OCI-M2 (cell line): Measurements from ENCODE around the gene APOO.
A peak's percentile ranks its signal among the peaks of the same experiment; 100 is the strongest.

Source experiments
- DNase-seq: peaks from one replicate; lab custom pipeline; 2025; ENCODE audit not compliant: unreplicated experiment; lab: John Stamatoyannopoulos, UW

APOO gene

DNA sequence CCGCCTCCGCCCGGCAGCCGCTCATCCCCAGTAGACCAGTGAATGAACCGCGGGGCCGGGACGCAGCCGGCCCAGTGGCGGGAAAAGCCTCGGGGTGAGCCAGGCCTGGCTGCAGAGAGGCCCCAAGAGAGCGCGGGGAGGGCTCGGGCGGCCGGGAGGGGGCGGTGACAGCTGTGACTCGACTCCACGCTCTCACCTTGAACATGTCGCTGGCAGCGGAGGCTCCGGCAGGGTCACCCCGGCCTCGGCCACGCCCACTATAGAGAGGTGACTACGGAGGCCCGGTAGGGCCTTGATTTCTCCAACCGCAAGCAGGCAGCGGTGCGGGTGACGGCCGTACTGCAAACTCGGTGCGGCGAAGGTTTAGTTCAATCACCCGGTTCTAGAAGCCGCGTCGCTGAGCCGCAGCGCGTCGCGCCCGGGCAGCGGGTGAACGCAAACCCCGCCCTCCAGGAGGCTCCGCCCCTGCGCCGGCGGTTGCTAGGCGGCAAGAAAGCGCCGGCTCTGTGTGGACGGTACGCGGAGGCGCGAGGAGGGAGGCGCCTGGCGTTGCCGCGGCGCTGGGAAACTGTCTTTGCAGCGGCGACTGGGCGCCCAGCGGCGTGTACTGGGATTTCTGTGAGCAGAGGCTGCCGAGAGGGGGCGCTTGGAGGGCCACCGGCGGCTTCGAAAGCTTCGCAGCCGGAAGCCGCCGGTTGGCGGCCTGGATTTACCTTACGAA lies at the start of gene APOO, which contains the start of gene CXorf58:
Gene APOO (minus strand): TSS at position 441 of the 721 bp plus-strand sequence. CDS start 236 bp downstream, at position 205.
Gene CXorf58 (plus strand): TSS at position 509 of the 721 bp plus-strand sequence. CDS start 2,297 bp downstream, outside the sequence.
- DNase-seq: peak; percentile 91

DNA sequence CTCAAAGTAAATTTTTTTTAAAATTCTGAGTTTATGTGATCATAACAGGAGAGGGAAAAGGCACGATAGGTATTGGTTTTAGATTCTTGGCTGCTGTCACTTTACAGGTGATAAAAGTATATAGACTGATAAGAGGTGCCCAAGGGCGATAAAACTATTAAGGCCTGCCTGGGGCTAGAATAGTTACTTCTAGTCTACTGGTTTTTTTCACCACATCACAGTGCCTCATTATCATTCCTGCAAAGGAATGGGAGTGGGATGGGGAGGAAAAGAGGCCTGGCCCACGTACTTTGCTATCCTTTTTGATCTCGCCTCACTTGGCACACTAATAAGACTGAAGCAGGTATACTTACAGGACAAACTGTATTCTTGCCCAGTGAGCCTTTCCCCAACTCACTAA lies 46.7 kb upstream of the APOO start:
- no peak for DNase-seq

- no peak for DNase-seq
Observed at GRCh38 chrX:23953908-23954269, 46.2 kb upstream of the APOO start.

DNA sequence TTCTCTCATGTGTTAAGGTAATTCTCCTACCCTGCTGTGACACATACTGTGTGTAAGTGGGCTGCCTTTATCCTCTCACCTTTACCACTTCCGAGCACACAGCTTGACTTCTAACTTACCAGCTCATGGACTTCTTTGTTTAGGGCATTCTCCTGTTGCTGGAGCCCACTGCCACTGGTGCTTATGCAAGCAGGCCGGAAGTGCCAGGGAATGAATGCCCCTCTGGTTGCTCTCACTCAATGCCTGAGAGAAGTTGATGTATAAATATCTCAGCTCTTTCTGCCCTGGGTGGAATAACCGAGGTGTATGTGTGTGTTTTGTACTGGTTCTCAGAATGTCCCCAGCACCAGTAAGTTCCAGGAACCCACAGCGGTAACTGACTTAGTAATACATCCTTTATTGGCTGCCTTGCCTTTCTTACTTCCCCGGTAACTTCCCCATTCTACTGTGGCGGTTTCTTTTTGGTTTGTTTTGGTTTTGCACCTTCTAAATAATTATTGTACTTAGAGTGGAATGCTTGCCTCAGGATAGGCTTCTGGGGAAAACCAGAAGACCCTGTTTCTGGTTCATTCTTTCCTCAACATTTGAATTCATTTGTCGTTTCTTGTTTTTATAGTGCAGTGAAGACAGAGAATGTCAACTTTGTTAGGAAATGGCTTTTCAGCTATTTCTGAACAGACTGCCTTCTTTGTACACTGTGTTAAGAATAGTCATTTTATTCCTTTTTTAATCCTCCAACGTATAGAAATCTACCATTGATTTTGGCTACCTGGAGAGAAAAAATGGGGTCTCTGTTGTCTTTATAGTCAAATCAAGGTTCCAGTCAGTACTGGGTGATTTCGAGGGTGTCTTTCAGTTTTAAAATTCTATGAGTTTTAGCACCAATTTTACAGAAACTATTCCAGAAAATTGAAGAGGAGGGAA lies 45.5 kb upstream of the APOO start:
- DNase-seq: peak; percentile 28

GRCh38 chrX:23952391-23952790 lies 44.7 kb upstream of the APOO start:
- DNase-seq: no peak

DNA sequence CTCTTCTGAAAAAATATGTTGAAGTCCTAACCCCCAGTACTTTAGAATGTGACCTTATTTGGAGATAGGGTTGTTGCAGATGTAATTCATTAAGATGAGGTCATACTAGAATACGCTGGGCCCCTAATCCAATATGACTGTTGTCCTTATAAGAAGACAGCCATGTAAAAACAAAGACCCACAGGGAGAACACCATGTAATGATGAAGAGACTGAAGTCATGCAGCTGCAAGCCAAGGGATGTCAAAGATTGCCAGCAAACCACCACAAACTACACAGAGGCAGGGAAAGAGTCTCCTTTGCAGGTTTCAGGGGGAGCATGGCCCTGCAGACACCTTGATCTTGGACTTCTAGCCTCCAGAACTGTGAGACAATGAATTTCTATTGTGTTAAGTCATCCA lies 37.5 kb upstream of the APOO start:
- no peak for DNase-seq

DNA sequence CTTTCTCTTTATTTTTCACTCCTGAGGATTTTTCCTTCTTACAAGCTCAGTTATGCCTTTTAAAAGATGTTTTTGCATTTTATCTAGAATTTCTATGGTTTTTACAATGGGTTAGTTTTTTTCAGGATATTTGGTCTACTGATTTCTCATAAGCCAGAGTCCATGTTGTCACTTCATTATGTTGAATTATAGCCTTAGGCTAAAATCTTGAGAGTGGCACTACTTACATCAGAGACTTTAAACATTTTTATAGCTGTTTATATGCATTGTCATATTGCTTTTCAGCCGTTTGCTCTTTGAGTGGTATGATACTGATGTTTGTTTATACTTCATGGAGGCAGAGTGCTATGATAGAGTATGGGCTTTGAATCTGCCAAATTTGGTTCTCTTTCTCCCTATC lies 36.5 kb upstream of the APOO start:
- DNase-seq: no peak

GRCh38 chrX:23939203-23939602 lies 31.5 kb upstream of the APOO start:
- no peak for DNase-seq

DNA sequence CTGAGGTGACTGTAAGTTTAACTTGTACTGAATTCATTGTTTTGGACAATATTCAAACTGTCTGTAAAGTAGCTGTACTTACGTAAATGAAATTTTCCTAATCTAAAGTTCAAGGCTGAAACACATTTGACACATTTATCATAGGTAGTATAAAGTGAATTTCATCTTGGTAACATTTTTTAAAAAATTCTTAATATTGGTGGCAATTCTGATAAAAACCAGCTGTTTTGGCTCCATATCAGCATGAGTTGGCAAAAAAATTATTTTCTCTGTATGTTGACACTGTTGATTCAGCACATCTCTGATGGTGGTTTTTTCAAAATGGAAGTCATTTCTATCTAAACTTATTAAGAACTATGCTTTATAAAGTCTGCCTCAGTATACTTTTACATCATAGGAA lies 31.0 kb upstream of the APOO start:
- no peak for DNase-seq

DNA sequence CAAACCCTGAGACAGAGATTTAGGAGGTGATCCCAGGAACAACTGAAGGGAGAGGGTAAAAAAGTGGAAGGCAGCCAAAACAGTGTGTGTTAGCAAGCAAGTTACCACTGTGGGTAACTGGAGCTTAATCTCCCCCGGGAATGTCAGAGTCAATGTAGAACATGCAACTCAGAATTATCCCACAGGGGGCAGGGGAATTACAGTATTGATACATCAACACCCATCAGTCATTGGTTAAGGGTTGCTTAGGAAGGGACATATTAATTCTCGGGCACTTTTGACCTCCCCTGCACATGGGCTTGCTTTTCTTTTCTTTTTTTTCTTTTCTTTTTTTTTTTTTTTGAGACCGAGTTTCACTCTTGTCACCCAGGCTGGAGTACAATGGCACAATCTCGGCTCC lies 29.4 kb upstream of the APOO start:
- no peak for DNase-seq

DNA sequence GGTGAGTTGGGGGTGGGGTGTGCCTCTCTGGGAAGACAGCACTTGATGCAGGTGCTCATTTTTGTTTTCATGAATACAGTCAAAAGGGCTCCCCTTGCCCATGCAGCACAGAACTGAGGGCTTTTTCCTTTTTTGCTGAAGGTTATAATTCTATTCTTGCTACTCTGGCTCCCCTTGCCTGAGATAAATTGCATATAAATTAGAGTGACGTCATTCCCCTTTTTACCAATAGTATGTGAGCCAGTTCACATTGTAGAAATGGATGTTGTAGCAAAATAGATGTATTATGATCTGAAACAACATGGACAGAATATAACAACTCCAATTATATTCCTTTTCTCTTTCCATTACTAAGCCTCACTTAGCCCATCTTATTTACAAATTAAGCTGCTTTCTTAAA lies 28.4 kb upstream of the APOO start:
- DNase-seq: no peak

GRCh38 chrX:23935106-23935505 lies 27.4 kb upstream of the APOO start:
- no peak for DNase-seq

DNA sequence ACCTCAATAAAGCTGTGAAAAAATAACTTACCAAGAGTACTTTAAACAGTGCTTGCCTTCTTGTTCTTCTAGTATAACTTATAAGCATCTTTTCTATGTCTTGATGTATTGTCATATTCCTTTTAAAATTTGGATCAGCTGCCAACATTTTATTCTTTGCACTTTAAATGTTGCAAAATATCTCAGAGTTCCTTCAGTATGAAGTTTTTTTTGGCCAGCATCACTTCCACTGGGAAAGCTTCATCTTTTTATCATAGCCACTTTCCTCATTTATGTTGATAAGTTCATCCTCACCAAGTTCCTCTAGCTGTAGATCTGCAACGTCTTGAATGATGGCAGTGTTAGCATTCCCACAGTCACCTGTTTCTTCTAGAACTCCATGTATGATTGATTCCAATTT lies 24.3 kb upstream of the APOO start:
- no peak for DNase-seq

- DNase-seq: no peak
Observed at GRCh38 chrX:23930894-23931604, 23.3 kb upstream of the APOO start.

DNA sequence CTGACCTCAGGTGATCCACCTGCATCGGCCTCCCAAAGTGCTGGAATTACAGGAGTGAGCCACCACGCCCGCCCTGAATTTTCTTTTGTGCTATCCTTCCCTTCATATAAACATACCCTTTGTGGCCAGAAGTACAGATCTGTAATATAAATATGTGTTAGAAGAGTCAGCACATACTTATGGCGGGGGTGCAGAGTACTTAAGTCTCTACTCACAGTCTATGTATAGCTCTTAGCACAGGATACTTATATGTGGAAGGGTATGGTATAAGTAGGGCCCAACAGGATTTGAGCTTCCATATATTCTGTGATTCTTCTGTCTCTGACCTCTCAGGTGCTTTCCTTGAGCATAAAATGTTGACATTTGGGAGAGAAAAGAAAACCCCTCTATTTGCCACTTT lies 18.3 kb upstream of the APOO start:
- no peak for DNase-seq

DNA sequence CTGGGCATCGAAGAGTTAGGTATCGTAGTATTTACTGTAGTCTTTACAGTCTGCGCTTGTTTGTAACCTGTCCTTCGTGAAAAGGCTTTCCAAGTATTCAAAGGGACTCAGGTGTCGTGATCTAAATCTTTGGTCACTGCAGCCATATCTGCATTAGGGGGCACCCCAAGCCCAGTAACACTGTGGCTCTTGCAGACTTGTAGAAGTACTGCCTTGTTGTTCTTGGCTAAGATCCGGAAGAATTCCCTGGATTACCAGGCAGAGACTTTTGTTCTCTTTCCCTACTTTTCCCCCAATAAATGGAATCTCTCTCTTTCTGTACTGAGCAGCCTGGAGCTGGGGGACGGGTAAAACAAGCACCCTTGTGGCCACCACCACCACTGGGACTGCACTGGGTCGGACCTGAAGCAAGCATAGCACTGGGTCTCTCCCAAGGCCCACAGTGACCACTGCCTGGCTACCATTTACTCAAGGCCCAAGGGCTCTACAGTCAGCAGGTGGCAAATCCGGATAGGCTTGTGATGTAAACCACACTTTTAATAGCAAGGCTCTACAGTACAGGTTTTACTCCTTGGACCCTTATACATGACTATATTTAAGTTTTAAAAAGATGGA lies 12.1 kb upstream of the APOO start:
- no peak for DNase-seq

DNA sequence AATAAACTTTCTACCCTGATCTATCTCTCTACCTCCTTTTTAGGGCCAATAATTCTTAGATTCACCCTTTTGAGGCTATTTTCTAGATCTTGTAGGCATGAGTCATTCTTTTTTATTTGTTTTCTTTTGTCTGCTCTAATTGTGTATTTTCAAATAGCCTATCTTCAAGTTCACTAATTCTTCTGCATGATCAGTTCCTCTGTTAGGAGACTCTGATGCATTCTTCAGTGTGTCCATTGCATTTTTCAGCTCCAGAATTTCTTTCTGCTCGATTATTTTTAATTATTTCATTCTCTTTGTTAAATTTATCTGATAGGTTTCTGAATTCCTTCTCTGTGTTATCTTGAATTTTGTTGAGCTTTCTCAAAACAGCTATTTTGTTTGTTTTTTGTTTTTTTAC lies 11.4 kb upstream of the APOO start:
- no peak for DNase-seq

- DNase-seq: no peak
Observed at GRCh38 chrX:23911126-23911835, 3.5 kb upstream of the APOO start.

DNA sequence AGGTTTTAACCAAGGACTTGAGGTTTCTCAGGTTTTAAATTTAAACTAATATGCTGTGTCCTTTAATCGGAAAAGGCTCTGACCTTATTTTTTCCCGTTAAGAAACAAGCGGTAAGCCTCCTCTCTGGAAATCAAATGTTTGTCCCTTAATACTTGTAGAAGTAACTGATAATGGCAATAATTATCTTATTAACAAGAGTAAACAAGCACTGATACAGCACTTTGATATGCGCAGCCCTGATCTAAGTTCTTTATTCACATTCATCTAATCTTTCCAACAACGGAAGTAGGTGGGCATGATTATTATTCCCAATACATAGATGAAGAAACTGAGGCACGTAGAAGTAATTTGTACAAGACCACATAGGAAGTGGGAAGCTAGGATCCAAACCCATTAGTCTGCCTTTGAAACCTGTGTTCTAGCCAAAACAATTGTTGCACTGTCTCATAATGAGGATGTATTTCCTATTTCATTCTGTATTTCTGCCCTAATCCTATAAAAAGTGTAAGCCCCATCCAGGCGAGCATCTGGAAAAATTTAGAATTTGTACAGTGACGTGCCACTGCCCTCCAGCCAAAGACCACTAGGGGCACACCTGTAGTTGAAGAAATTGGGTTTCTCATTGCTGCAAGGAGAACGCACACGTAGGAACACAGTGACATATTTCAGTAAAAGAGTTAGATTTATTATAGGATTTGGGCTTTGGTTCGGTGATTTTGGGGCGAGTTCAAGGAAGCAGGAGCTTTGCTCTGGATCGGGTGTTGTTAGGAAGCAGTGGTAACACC lies 674 bp upstream of the APOO start:
- no peak for DNase-seq

DNA sequence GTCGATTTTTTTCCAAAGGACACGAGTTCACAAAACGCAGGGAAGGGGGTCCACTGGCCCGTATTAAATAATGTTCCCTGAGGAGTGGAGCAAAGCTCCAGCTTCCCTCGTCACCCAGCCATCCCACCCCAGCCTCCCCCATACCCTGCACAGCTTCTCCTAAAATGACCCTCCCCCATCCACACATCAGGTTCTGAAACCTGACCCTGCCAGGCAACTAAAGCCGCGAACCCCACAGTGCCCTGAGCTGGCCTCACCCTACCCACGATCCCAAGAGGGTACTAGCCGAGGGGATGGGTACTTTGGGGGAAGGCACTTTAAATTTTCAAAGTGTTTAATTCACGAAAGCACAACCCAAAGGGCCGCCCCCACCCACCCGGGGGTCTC lies 634 bp downstream of the APOO start:
- no peak for DNase-seq
